Type B pancreatic cell (in vitro differentiated cells): ENCODE measurements around the gene NBPF1. TPM values are rescaled to one million over a fixed set of nuclear protein-coding genes. Genes with fewer than 3 reads are reported as not detected.
"Not testable (repeated sequence)": the region's sequence is repeated elsewhere in the genome, so short reads cannot be mapped to it uniquely, and the experiment has no call there.

Experiments used
- DNase-seq: peaks from one replicate; pipeline ENCODE4 v3.0.0; 2021; ENCODE audit warnings: mixed read lengths; ENCODE audit not compliant: unreplicated experiment; ENCODE audit errors: extremely low spot score
- H3K27ac Mint-ChIP-seq: 2 replicates; pipeline ENCODE4 v1.8.0; 2021; ENCODE audit warnings: mild to moderate bottlenecking, mixed read lengths
- H3K27me3 Mint-ChIP-seq: 2 replicates; pipeline ENCODE4 v1.8.0; 2021; ENCODE audit warnings: mixed read lengths
- H3K36me3 Mint-ChIP-seq: 2 replicates; pipeline ENCODE4 v1.8.0; 2021; ENCODE audit warnings: mixed read lengths
- H3K4me1 Mint-ChIP-seq: one replicate; pipeline ENCODE4 v1.8.0; 2021; ENCODE audit warnings: mixed read lengths; ENCODE audit not compliant: unreplicated experiment
- H3K4me3 Mint-ChIP-seq: 2 replicates; pipeline ENCODE4 v1.8.0; 2021; ENCODE audit warnings: mild to moderate bottlenecking, mixed read lengths
- H3K9me3 Mint-ChIP-seq: 2 replicates; pipeline ENCODE4 v1.8.0; 2021; ENCODE audit warnings: mixed read lengths
- CTCF ChIP-seq: fragments of 200-600 bp; sonication (generic); conservative IDR thresholded peaks from 2 replicates; pipeline ENCODE4 v1.5.0; 2021; ENCODE audit warnings: antibody characterized with exemption, mild to moderate bottlenecking
- total RNA-seq: library from RNA; stranded (reverse); gene quantifications from 2 replicates; pipeline ENCODE4 v1.2.1, GENCODE V29; 2021; ENCODE audit warnings: low replicate concordance

Gene NBPF1
- total RNA-seq, 1 donor from 2014 or later, result 97.5 TPM

- not testable (repeated sequence) for H3K4me1 Mint-ChIP-seq, H3K27me3 Mint-ChIP-seq, H3K9me3 Mint-ChIP-seq, H3K4me3 Mint-ChIP-seq, H3K27ac Mint-ChIP-seq, H3K36me3 Mint-ChIP-seq
- DNase-seq, result peak; percentile 2
These were observed 18.1 kb downstream of the NBPF1 start for GRCh38 chr1:16595216-16595615.

GRCh38 chr1:16591845-16592244 is 21.5 kb downstream of the NBPF1 start:
- not testable (repeated sequence) for DNase-seq, H3K27ac Mint-ChIP-seq, H3K4me1 Mint-ChIP-seq, H3K27me3 Mint-ChIP-seq, H3K36me3 Mint-ChIP-seq, H3K9me3 Mint-ChIP-seq, H3K4me3 Mint-ChIP-seq
- TF ChIP-seq CTCF, result peak; percentile 49

GRCh38 chr1:16588081-16588480 is 25.3 kb downstream of the NBPF1 start:
- not testable (repeated sequence) for DNase-seq, H3K27me3 Mint-ChIP-seq, H3K36me3 Mint-ChIP-seq, H3K9me3 Mint-ChIP-seq, H3K4me3 Mint-ChIP-seq, H3K4me1 Mint-ChIP-seq, H3K27ac Mint-ChIP-seq

GRCh38 chr1:16587639-16588038 is 25.7 kb downstream of the NBPF1 start:
- not testable (repeated sequence) for H3K27ac Mint-ChIP-seq, H3K4me1 Mint-ChIP-seq, H3K27me3 Mint-ChIP-seq, H3K9me3 Mint-ChIP-seq, DNase-seq, H3K36me3 Mint-ChIP-seq, H3K4me3 Mint-ChIP-seq

GRCh38 chr1:16565324-16565723 is 48.0 kb downstream of the NBPF1 start:
- DNase-seq, H3K4me3 Mint-ChIP-seq, H3K4me1 Mint-ChIP-seq: not testable (repeated sequence)

GRCh38 chr1:16561035-16561434 is 52.3 kb downstream of the NBPF1 start:
- DNase-seq, H3K27me3 Mint-ChIP-seq, H3K9me3 Mint-ChIP-seq, H3K36me3 Mint-ChIP-seq, H3K4me3 Mint-ChIP-seq, H3K4me1 Mint-ChIP-seq, H3K27ac Mint-ChIP-seq: not testable (repeated sequence)

More at GRCh38 chr1:16565324-16565723, 48.0 kb downstream of the NBPF1 start:
- H3K27me3 Mint-ChIP-seq, H3K27ac Mint-ChIP-seq, H3K36me3 Mint-ChIP-seq, H3K9me3 Mint-ChIP-seq: not testable (repeated sequence)

- H3K27ac Mint-ChIP-seq, DNase-seq, H3K4me3 Mint-ChIP-seq, H3K9me3 Mint-ChIP-seq, H3K27me3 Mint-ChIP-seq, H3K4me1 Mint-ChIP-seq, H3K36me3 Mint-ChIP-seq: not testable (repeated sequence)
These were observed 52.9 kb downstream of the NBPF1 start for GRCh38 chr1:16560498-16560897.

- H3K27me3 Mint-ChIP-seq, H3K36me3 Mint-ChIP-seq, DNase-seq, H3K9me3 Mint-ChIP-seq, H3K4me3 Mint-ChIP-seq, H3K27ac Mint-ChIP-seq, H3K4me1 Mint-ChIP-seq: not testable (repeated sequence)
These were observed 53.7 kb downstream of the NBPF1 start for GRCh38 chr1:16559688-16560087.

- not testable (repeated sequence) for H3K36me3 Mint-ChIP-seq, H3K27ac Mint-ChIP-seq, H3K4me3 Mint-ChIP-seq, H3K4me1 Mint-ChIP-seq, H3K9me3 Mint-ChIP-seq, H3K27me3 Mint-ChIP-seq, DNase-seq
These were observed 56.3 kb downstream of the NBPF1 start for GRCh38 chr1:16557034-16557433.

- not testable (repeated sequence) for DNase-seq, H3K4me1 Mint-ChIP-seq, H3K27me3 Mint-ChIP-seq, H3K36me3 Mint-ChIP-seq, H3K4me3 Mint-ChIP-seq, H3K9me3 Mint-ChIP-seq, H3K27ac Mint-ChIP-seq
These were observed 60.1 kb downstream of the NBPF1 start for GRCh38 chr1:16553244-16553643.

GRCh38 chr1:16550212-16550918 is 63.0 kb downstream of the NBPF1 start:
- H3K36me3 Mint-ChIP-seq, H3K27ac Mint-ChIP-seq, H3K4me3 Mint-ChIP-seq, H3K9me3 Mint-ChIP-seq, H3K4me1 Mint-ChIP-seq, DNase-seq: not testable (repeated sequence)
- peaks cover 14% of the 10 kb centered on the region for H3K27me3 Mint-ChIP-seq

GRCh38 chr1:16549545-16549944 is 63.8 kb downstream of the NBPF1 start:
- H3K36me3 Mint-ChIP-seq, H3K9me3 Mint-ChIP-seq, DNase-seq, H3K27ac Mint-ChIP-seq, H3K4me3 Mint-ChIP-seq, H3K4me1 Mint-ChIP-seq: not testable (repeated sequence)
- H3K27me3 Mint-ChIP-seq, result peaks cover 14% of the 10 kb centered on the region

GRCh38 chr1:16547502-16548241 is 65.7 kb downstream of the NBPF1 start:
- not testable (repeated sequence) for DNase-seq, H3K4me1 Mint-ChIP-seq, H3K27ac Mint-ChIP-seq, H3K9me3 Mint-ChIP-seq, H3K36me3 Mint-ChIP-seq, H3K4me3 Mint-ChIP-seq
- peaks cover 19% of the 10 kb centered on the region for H3K27me3 Mint-ChIP-seq
